ENCODE results near the gene ADAMTS9. TPM values are rescaled to one million over a fixed set of nuclear protein-coding genes. Genes with fewer than 3 reads are reported as not detected.

The ADAMTS9 gene
- 72.1 and 96.2 TPM in 2 replicates for total RNA-seq

DNA sequence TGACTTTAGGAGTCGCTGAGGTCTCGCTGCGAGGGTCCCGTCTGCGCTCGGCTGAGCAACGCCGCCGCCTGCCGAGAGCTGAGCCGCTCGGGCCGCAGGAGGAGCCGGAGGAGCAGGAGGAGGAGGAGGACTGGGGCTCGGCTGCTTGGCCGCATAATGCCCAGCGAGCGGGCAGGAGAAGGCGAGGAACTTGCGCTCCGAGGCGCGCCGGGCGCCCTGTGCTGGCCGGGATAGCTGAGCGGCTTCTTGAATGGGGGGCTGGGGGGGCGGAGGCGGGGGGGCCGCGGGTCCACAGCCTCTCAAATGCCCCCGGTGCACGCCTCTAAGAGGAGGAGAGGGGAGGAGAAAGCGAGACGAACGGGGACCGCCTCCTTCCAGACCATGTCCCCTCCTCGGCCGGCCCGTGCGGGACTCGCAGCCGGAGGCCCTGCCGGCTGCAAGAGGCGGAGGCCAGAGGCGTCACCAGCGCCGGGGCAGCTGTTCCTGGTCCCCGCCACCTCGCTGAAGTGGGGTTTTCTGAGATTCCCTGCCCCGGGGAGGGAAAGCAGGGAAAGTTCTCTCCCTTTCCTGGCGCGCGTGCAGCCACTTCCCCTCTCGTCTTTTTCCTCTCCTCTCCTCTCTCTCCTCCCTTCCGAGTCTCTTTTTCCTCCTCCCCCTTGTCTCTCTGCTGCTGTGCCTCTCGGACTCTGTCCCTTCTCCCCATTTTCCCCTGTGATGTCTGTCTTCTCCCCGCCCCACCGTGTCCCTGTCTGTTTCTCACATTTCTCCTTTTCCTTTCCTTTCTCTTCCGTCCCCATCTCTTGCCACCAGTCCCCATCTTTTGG, at the start of gene ADAMTS9:
TSS of gene ADAMTS9 (minus strand) at position 220 of the 824 bp plus-strand sequence. CDS start 343 bp downstream, outside the sequence.
- DNase-seq (ENCODE audit: extremely low read depth, low read depth, low spot score): no peak

DNA sequence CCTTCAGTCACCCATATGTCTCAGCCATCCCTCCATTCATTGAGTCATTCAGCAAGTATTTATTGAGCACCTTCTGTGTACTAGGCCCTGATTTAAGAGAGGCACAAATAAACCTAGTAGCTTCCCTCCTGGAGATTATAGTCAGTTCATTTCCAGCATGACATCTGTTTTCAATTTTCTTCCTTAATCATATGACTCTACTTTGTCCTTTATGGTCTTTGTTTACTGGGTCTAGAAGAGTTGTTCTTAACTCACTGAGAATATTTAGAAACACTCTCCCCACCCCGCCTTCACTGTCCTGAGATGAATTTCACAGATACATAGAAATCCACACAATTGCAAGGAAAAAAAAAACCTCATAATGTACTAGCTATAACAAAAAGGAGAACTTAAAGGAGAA, 44.8 kb upstream of the ADAMTS9 start:
- DNase-seq (ENCODE audit: extremely low read depth, low read depth, low spot score): no peak

DNA sequence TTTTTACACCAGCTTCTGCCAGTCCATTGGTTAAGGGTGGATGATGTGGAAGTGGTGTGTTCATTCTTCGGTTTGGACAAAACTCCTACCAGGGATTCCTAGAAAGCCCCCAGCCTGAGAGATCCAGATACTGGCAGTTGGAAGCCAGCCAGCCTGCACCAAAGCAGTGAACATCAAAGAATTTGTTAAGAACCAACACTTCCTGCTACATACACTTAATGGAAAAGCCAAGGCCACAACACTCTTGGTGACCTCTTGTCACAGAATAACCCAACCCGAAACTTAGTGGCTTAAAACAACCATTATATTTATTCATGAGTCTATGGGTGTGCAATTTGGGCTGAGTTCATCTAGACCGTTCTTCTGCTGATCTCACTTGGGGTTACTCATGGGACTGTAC, 42.9 kb upstream of the ADAMTS9 start:
- DNase-seq (ENCODE audit: extremely low read depth, low read depth, low spot score): no peak

GRCh38 chr3:64728994-64729393, 41.2 kb upstream of the ADAMTS9 start:
- DNase-seq (ENCODE audit: extremely low read depth, low read depth, low spot score): no peak

DNA sequence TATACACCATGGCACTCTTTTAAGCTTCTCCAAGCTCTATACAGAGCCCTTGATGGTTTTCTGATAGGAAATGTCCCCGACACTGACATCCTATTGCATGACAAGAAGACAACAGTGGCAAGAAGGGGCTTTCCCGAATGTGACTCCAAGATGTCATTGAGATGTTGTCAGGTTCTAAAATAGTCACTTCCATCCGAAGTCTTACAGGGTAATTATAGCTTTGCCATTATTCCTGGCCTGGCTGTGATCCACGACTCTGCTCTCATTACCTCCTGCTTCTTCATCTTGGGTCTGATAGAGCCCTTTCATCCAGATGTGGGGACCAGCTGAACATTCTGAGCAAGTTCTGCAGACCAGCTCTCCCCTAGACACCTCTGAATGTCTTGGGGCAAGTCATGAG, 40.6 kb upstream of the ADAMTS9 start:
- no peak for DNase-seq (ENCODE audit: extremely low read depth, low read depth, low spot score)

- no peak for DNase-seq (ENCODE audit: extremely low read depth, low read depth, low spot score)
Observed at GRCh38 chr3:64726414-64727090, 38.8 kb upstream of the ADAMTS9 start.

DNA sequence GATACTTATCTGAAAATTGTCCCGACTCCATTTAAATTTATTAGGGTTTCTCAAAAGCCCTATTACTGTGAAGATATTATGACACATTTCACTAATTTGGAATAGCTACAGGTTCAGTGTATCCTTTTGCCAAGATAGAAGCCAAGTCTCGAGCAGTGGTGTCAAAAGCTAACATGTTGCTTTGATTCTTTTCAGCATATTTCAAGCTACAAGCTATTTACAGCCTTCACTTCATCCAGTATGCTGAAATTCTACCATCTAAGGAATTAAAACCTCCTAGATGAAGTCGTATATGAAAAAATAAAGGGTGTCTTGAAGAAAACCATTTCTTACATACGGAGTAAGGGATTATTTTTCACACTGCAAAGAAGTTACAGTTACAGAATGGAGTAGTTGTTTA, 31.2 kb upstream of the ADAMTS9 start:
- DNase-seq (ENCODE audit: extremely low read depth, low read depth, low spot score): no peak

- no peak for DNase-seq (ENCODE audit: extremely low read depth, low read depth, low spot score)
Observed at GRCh38 chr3:64717872-64718613, 30.2 kb upstream of the ADAMTS9 start.

DNA sequence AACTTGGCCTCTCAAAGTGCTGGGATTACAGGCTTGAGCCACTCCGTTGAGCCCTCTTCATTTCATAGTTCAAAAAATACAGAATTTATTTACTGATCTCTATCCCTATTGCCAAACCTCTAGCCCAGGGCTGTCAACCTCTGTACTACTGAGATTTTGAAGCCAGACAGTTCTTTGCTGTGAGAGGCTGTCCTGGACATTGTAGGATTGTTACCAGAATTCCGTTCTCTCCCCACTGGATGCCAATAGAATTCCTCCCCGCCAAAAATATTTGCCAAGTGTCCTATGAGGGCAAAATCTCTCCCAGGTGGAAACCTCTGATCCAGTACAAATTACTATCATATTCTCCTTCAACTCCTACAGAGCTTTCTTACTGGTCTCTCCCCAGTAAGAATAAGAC, 29.6 kb upstream of the ADAMTS9 start:
- no peak for DNase-seq (ENCODE audit: extremely low read depth, low read depth, low spot score)

GRCh38 chr3:64716110-64716710, 28.4 kb upstream of the ADAMTS9 start:
- DNase-seq (ENCODE audit: extremely low read depth, low read depth, low spot score): no peak

DNA sequence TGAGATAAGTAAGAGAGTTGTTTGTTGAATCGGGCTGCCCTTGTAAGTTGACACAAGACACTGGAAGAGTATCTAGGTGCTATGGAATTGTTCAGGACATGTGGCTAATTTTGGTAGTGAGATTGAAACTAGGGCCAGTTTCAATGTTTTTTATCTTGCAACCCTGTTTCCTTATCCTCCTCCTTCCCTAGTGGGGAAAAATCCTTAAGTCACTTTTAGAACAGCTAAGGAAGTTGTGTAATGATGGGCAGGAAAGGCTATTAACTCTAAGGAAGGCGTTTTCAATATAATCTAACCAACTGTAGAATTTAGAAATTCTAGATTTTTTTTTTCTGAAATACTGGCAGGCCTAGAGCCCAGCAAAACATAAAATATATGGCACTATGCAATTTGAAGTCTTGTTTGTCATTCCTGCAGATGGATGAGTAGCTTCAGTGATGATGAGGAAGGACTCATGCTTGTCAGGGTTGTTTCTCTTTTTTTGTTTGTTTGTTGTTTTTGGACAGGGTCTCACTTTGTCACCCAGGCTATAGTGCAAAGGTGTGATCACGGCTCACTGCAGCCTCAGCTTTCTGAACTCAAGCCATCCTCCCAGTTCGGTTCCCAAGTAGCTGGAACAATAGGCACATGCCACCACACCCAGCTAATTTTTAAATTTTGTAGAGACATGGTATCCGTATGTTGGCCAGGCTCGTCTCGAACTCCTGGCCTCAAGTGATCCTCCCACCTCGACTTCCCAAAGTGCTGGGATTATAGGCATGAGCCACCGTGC, 27.6 kb upstream of the ADAMTS9 start:
- no peak for DNase-seq (ENCODE audit: extremely low read depth, low read depth, low spot score)

DNA sequence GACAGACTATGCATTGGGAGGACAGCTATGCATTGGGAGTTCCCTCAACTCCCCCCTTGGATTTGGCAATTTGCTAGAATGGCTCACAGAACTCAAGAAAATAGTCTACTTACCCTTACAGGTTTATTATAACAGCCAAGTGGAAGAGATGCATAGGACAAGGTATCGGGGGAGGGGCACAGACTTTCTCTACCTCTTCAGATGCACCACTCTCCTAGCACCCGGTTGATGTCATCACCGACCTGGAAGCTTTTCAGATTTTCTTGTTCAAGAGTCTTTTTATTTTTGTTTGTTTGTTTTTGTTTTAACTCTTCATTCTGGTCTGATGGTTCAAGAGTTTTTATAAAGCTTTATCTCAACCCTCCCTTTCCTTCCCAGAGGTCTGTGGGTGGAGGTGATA, 20.7 kb upstream of the ADAMTS9 start:
- DNase-seq (ENCODE audit: extremely low read depth, low read depth, low spot score): no peak

DNA sequence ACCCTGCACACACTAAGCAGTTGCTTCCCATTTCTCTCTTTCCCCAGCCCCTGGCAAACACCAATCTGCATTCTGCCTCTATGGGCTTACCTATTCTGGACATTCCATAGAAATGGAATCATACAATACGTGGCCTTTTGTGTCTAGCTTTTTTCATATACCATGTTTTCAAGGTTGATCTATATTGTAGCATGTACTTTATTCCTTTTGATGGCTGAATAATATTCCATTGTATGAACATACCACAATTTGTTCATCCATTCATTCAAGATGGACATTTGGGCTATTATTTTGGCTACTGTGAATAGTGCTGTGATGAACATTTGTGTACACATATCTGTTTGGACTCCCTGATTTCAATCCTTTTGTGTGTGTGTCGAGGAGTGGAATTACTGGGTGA, 18.1 kb upstream of the ADAMTS9 start:
- DNase-seq (ENCODE audit: extremely low read depth, low read depth, low spot score): no peak

DNA sequence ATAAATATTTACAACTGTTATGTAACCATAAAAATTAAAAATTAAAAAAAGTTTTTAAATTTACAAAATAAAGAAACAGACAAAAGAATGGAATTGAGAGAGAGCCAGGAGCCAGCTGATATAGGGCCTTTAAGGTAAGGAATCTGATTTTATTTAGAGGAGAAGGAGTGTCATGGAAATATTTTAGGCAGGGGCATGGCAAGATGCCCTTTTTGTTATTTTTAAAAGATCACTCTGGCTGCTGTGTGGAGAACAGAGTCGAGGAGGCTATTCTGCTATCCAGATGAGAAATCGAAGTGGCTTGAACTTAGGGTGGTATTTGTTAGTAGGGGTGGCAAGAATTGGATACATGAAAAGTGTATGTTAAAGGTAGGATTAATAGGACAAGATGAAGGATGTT, 9.1 kb upstream of the ADAMTS9 start:
- no peak for DNase-seq (ENCODE audit: extremely low read depth, low read depth, low spot score)

DNA sequence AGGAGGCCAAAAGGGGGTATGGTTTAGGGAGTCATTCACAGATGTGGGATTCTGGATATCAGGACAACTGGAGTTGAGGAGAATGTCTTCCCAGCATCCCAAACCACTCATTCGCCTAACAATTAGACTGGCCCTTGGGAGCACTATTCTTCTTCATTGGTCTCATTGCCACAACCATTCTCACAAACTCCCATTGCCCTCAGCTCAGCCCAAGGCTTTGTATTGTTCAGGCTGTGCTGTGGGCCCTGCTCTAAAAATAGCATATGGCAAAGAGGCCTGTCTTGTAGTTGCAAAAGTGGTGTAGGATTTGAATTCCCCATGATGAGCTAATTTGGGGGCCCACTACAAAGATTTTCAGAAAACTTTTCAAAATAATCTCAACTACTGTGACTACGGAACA, 6.3 kb upstream of the ADAMTS9 start:
- DNase-seq (ENCODE audit: extremely low read depth, low read depth, low spot score): no peak

GRCh38 chr3:64693031-64693430, 5.2 kb upstream of the ADAMTS9 start:
- DNase-seq (ENCODE audit: extremely low read depth, low read depth, low spot score): no peak

DNA sequence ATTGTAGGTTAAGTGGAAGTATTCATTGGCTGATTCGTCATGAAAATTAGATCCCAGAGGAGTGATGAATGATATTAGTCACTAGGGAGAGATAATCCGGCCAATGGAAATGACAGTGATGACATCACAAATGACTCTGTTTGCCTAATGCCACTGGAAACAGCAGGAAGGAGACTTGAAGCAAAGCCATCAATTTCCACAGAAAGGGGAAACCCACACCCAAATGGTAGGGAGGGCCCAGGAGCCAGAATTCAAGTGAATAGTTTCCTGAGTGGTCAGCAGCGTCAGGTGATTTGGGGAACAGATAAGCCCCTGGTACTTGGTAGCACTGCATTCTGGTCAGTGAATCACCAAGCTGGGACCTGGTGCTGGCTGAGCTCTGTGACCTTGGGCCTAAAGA, 3.3 kb upstream of the ADAMTS9 start:
- no peak for DNase-seq (ENCODE audit: extremely low read depth, low read depth, low spot score)

DNA sequence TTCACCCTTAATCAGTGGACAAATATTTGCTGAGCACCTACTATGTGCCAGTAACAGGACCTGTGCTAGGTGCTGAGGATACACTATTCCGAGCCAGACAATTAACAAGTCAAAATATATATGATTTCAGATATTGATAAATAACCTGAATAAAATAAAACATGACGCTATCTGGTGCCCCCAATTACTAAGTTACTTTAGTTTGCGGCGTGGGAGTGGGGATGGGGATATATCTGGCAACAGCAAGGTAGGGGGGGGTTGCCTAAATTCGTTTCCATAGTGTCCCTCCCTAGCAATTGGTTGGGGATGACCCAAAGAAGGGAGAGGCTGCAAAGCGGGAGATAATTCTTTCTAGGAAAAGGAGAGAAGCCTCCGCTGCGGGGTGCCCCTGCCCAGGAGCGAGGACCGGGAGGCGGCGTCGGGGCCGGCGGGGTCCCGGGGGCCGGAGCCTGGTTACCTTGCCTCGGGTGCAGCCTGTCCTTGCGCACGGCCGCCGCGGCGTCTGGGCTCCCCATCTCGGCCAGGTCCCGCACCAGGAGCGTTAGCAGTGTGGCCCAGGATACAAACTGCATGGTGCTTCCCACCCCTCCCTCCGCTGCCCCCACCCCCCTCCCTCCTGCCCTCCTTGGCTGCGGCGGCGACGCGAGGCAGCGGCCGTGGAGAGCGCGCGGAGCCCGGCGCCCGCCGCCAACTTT, 567 bp downstream of the ADAMTS9 start:
- DNase-seq (ENCODE audit: extremely low read depth, low read depth, low spot score): no peak

GRCh38 chr3:64686446-64686908, 1.3 kb downstream of the ADAMTS9 start:
- no peak for DNase-seq (ENCODE audit: extremely low read depth, low read depth, low spot score)

Data from glomerular endothelial cell (primary cell).